Measurements from ENCODE around the gene SERPINB8. TPM values are rescaled to one million over a fixed set of nuclear protein-coding genes. Genes with fewer than 3 reads are reported as not detected.
A peak's percentile ranks its signal among the peaks of the same experiment; 100 is the strongest.

The SERPINB8 gene
- total RNA-seq, 2 experiments from 2014 or later, result 6.0 to 7.3 TPM

DNA sequence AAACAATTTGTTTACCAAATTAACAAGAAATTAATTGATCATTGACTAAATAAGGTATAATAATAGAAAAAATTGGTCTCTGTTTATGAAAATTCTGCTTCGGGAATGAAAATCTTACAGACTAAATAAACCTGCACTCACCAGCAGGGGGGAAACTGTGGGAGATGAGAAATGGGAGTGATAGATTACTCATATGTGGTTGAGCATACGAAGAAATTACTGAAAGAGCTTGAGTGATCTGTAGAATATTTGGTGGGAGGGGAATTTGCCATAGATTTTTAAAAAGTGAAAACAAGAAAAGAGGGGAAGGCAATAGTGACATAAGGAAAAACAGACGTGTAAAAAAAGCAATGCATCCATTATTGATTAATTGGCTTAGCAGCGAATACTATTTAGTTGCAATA lies 18.6 kb upstream of the SERPINB8 start:
- Mint-ChIP-seq H3K36me3 (no peaks in the 10 kb centered on the region), H3K9me3 (no peaks in the 10 kb centered on the region), H3K4me1 (peaks cover 15% of the 10 kb centered on the region), H3K27me3 (peaks cover 29% of the 10 kb centered on the region), H3K27ac (no peak overlapping the region), H3K4me3 (no peak overlapping the region)
- no peak for DNase-seq
- POLR2A ChIA-PET, result no interaction called here
- ATAC-seq (ENCODE audit: low read depth), result no peak

DNA sequence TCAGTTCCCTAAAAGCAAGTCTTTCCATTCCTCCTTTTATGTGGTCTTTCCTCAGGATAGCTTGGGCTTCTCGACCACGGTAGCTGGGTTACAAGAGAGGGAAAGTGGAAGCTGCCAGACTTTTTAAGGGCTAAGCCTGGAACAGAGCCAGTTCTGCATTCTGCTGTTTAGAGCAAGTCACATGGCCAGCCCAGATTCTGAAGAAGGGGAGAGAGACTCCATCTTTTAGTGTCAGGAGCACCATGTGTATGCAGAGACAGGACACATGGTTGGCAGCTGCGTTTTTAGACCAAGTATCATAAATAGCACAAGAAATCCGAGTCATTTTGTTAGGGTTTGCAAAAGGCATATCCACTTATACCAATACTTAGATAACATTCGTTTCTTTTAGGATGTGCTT lies 16.1 kb upstream of the SERPINB8 start:
- ATAC-seq (ENCODE audit: low read depth) (no peak), DNase-seq (no peak)
- Mint-ChIP-seq H3K36me3 (no peaks in the 10 kb centered on the region), H3K9me3 (no peaks in the 10 kb centered on the region), H3K27ac (no peak overlapping the region), H3K27me3 (peaks cover 30% of the 10 kb centered on the region), H3K4me1 (peaks cover 7% of the 10 kb centered on the region), H3K4me3 (no peak overlapping the region)
- POLR2A ChIA-PET, result no interaction called here

DNA sequence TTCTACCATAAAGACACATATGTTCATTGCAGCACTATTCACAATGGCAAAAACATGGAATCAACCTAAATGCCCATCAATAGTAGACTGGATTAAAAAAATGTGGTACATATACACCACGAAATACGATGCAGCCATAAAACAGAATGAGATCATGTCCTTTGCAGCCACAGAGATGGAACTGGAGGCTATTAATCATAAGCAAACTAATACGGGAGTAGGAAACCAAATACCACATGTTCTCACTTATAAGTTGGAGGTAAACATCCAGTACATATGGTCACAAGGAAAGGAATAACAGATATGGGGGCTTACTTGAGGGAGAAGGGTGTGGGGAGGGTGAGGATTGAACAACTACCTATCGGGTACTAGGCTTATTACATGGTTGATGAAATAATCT lies 13.1 kb upstream of the SERPINB8 start:
- no peak overlapping the region for H3K27ac Mint-ChIP-seq
- POLR2A ChIA-PET, result no interaction called here
- H3K36me3 Mint-ChIP-seq, result no peaks in the 10 kb centered on the region
- H3K4me1 Mint-ChIP-seq, result no peaks in the 10 kb centered on the region
- no peak overlapping the region for H3K4me3 Mint-ChIP-seq
- peaks cover 37% of the 10 kb centered on the region for H3K27me3 Mint-ChIP-seq
- ATAC-seq (ENCODE audit: low read depth) (no peak), DNase-seq (no peak)
- no peaks in the 10 kb centered on the region for H3K9me3 Mint-ChIP-seq

DNA sequence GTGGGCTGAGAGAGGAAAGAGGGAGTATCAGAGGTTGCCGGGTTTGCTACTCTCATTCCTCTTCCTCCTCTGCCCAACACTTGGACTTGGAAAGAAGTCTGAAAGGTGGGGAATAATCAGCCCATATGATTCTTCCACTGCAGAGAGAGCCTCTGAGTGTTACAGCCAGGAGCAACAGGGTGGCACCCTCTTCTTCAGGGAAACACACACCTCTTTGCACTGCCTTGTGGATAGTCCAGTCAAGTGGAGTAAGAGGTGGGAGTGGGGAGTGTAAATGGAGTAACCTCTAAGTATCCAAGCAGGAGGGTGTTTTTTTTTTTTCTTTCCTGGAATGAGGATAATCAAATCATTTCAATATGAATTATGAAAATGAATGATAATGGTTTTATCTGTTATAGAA lies 9.0 kb upstream of the SERPINB8 start:
- ATAC-seq (ENCODE audit: low read depth) (no peak), DNase-seq (no peak)
- Mint-ChIP-seq H3K4me3 (no peak overlapping the region), H3K9me3 (no peaks in the 10 kb centered on the region), H3K4me1 (no peaks in the 10 kb centered on the region), H3K27ac (no peak overlapping the region), H3K27me3 (peaks cover 29% of the 10 kb centered on the region), H3K36me3 (no peaks in the 10 kb centered on the region)
- POLR2A ChIA-PET, result no interaction called here

DNA sequence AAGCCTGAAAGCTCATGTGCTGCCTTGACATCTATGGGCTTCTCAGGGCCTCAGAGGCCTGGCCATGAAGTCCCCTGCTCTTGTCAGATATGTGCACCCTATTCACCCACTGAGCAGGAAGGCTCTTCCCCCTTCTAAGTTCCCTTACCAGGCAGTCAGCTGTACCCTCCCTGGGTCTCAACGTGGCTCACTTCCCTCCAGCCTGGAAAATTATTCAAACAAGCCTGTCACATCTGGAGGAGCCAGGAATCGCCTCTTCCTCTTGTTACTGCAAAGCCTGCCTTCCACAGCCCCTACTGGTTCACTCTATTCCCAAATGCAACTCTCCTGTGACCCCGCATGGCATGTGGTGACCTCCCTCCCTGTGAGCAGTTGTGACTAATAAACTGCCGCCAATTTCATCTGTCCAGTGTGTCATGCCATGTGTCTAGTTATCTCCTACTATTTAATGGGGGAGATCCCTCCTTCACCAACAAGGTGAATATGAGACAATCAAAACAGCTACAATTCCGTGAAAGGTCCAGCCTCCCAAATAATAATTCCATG lies 8.4 kb upstream of the SERPINB8 start:
- Mint-ChIP-seq H3K36me3 (no peaks in the 10 kb centered on the region), H3K9me3 (no peaks in the 10 kb centered on the region), H3K27me3 (peaks cover 23% of the 10 kb centered on the region), H3K4me3 (no peak overlapping the region), H3K4me1 (no peaks in the 10 kb centered on the region), H3K27ac (no peak overlapping the region)
- no peak for ATAC-seq (ENCODE audit: low read depth)
- no peak for DNase-seq
- POLR2A ChIA-PET, result no interaction called here

DNA sequence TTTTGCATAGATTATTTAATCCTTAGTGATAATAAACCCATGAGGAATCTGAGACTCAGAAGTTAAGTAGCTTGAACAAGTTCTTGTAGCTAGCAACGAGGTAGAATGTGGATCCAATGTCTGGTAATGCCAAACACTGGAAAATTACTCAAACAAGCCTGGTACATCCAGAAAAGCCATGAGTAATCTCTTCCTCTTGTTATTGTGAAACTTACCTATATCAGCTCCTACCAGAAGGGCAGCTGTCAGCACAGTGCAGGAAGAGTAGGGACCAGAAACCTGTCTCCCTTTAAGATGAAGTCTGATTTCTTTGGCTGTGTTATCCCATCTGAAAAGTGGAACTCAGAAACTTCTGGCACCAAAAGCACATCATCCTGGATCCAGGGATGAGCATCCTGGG lies 7.7 kb upstream of the SERPINB8 start:
- no peak for ATAC-seq (ENCODE audit: low read depth)
- no peaks in the 10 kb centered on the region for H3K9me3 Mint-ChIP-seq
- H3K4me3 Mint-ChIP-seq, result no peak overlapping the region
- peaks cover 18% of the 10 kb centered on the region for H3K27me3 Mint-ChIP-seq
- no peak for DNase-seq
- H3K27ac Mint-ChIP-seq, result no peak overlapping the region
- POLR2A ChIA-PET, result no interaction called here
- no peaks in the 10 kb centered on the region for H3K36me3 Mint-ChIP-seq
- H3K4me1 Mint-ChIP-seq, result no peaks in the 10 kb centered on the region

DNA sequence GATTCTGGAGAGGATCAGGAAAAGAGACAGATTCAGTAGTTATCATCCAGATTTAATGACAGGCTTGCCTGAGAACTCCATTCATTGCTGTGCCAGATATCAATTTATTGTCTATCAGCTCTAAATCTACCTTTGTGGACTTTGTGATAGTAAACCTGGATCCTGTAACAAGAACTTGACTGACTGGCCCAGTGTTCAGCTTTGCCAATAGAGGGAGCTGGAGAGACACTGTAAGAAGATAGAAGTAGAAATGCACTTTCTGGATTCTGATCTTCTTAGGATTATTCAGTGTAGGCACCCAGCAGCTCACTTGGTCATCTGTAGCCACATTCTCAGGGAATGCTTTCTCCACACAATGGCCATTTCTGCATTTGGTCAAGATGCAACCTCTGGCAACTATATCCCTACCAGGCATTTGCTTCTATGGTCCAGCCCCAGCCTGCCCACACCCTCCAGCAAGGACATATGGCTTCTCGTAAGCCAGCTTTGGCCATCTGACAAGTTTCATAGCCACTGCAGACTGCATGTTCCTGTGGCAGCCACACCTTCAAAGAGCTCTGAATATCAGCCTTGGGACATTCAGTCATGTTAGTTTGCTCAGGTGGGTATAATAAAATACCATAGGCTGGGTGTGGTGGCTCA lies 6.1 kb upstream of the SERPINB8 start:
- Mint-ChIP-seq H3K36me3 (no peaks in the 10 kb centered on the region), H3K4me1 (no peaks in the 10 kb centered on the region), H3K27me3 (peaks cover 10% of the 10 kb centered on the region), H3K27ac (no peak overlapping the region), H3K4me3 (no peak overlapping the region), H3K9me3 (no peaks in the 10 kb centered on the region)
- DNase-seq, result no peak
- ATAC-seq (ENCODE audit: low read depth), result peak; percentile 45
- POLR2A ChIA-PET, result no interaction called here

DNA sequence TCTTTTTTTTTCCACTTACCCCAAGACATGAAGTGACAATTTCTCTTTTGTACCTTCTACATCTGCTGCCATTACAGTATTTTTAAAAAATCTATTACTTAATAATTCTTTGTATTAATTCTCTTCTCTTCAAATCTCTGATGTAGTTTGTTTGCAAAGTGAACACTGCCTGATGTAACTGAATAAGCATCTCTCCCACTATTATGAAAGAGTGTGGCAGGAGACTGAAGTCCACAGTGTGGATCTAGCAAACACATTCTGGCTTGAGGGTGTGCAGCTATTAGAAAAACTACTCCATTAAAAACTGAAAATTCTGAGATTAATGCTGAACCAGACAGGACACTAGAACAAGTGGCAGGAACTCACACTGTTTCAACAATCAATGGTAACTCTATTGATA lies 5.0 kb upstream of the SERPINB8 start:
- Mint-ChIP-seq H3K27ac (no peak overlapping the region), H3K27me3 (peaks cover 5% of the 10 kb centered on the region), H3K4me3 (no peak overlapping the region), H3K4me1 (peaks cover 9% of the 10 kb centered on the region), H3K36me3 (no peaks in the 10 kb centered on the region), H3K9me3 (no peaks in the 10 kb centered on the region)
- ATAC-seq (ENCODE audit: low read depth) (no peak), DNase-seq (no peak)
- POLR2A ChIA-PET, result no interaction called here

DNA sequence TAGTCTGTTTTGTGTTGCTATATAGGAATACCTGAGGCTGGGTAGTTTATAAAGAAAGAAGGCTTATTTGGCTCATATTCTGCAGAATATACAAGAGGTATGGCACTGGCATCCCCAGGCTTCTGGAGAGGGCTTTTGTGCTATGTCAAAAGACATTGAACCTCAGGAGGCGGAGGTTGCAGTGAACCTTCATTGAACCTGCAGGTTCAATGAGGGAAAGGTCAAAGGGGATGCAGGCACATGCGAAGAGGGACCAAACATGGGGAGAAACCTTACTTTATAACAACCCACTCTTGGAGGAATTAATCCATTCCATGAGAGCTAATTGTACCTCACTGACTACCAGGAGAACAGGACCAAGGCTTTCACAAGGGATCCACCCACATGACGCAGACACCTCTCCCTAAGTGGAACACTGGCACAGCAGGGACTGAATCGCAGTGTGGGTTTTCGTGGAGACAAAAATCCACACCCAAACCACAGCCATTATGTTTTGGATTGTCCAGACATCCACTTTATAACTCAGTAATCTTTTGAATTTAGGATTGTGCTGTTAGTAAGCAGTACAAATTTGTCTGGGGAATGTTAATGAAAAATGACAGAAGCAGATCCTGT lies 4.1 kb upstream of the SERPINB8 start:
- POLR2A ChIA-PET, result no interaction called here
- Mint-ChIP-seq H3K27me3 (peaks cover 5% of the 10 kb centered on the region), H3K4me1 (peaks cover 11% of the 10 kb centered on the region), H3K4me3 (no peak overlapping the region), H3K27ac (no peak overlapping the region), H3K9me3 (no peaks in the 10 kb centered on the region), H3K36me3 (no peaks in the 10 kb centered on the region)
- DNase-seq (no peak), ATAC-seq (ENCODE audit: low read depth) (no peak)

DNA sequence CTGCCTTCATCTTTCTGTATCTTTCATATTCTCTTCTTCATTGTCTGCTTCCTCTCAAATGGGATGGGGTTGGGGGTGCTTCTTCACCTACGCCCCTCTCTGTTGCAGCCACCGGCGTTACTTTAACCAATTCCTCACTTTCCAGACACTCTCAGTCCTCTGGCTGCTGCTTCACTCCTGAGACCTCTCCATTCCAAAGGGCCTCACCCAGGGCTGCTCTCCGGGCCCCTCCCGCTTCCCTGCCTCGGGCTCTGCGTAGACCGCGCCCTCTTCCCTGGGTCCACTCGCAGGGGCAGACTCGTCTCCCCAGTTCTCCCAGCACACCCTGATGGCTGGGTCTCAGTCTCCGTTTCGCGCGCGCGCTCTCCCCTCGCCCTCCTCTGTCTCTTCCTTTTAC lies 926 bp downstream of the SERPINB8 start:
- peaks cover 25% of the 10 kb centered on the region for H3K4me1 Mint-ChIP-seq
- POLR2A ChIA-PET, result interaction anchor here (1.3 kb wide), 1 partner anchor 34 kb away, joined by 3 read pairs; no protein-coding TSS in a partner anchor
- no peaks in the 10 kb centered on the region for H3K9me3 Mint-ChIP-seq
- peak overlapping the region; percentile 93 for H3K4me3 Mint-ChIP-seq
- DNase-seq (no peak), ATAC-seq (ENCODE audit: low read depth) (no peak)
- H3K27me3 Mint-ChIP-seq, result no peaks in the 10 kb centered on the region
- H3K27ac Mint-ChIP-seq, result peak overlapping the region; percentile 96
- H3K36me3 Mint-ChIP-seq, result no peaks in the 10 kb centered on the region

DNA sequence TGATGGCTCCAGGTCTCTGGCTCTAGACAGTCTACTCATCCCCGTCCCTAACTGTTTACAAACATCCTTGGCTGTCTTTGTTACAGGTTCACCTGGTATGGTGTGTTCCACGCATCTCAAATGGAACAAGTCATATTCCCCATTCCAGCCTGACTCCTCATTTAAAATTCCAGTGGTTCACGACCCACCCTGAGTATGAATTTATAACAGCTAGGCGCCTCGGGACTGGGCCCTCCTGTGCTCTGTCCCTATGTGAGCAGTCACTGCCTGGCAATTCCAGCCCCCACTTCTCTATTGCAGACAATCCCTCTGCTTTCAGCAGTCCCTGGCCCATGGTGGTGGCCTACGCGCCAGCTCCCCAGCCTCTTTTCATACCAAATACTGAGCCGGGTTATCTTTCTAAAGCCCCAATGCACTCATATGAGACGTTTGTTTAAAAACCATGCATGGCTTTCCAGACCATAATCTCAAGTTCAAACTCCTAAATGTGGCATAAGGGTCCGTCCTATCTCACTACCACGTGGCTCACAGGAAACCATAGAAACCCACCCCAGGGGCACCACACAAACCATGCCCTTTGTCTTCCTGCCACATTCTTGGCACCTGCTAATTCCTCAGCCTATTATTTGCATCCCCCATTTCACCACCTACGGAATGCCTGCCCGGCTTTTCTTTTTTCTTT lies 1.6 kb downstream of the SERPINB8 start:
- H3K4me1 Mint-ChIP-seq, result peaks cover 25% of the 10 kb centered on the region
- no peak for ATAC-seq (ENCODE audit: low read depth)
- no peak for DNase-seq
- H3K27me3 Mint-ChIP-seq, result no peaks in the 10 kb centered on the region
- peak overlapping the region; percentile 93 for H3K4me3 Mint-ChIP-seq
- H3K36me3 Mint-ChIP-seq, result no peaks in the 10 kb centered on the region
- peak overlapping the region; percentile 96 for H3K27ac Mint-ChIP-seq
- POLR2A ChIA-PET, result no interaction called here
- H3K9me3 Mint-ChIP-seq, result no peaks in the 10 kb centered on the region

DNA sequence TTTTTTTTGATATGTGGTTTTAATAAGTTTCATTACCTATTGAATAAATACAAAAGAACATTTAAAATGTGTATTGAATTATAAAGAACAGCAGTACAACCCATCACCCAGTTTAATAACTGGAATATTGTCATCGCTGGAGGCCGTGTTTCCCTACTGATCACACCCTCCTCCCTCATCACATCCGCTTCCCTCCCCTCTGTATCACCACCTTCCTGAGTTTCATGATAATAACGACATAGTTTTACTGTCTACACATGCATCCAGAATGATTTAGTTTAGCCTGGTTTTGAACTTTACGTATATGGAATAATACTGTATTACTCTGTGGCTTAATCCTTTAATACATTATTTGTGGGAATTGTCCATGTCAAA lies 2.1 kb downstream of the SERPINB8 start:
- no peaks in the 10 kb centered on the region for H3K27me3 Mint-ChIP-seq
- no peak overlapping the region for H3K27ac Mint-ChIP-seq
- peak overlapping the region; percentile 93 for H3K4me3 Mint-ChIP-seq
- no peaks in the 10 kb centered on the region for H3K9me3 Mint-ChIP-seq
- POLR2A ChIA-PET, result no interaction called here
- ATAC-seq (ENCODE audit: low read depth) (no peak), DNase-seq (no peak)
- no peaks in the 10 kb centered on the region for H3K36me3 Mint-ChIP-seq
- H3K4me1 Mint-ChIP-seq, result peaks cover 25% of the 10 kb centered on the region

DNA sequence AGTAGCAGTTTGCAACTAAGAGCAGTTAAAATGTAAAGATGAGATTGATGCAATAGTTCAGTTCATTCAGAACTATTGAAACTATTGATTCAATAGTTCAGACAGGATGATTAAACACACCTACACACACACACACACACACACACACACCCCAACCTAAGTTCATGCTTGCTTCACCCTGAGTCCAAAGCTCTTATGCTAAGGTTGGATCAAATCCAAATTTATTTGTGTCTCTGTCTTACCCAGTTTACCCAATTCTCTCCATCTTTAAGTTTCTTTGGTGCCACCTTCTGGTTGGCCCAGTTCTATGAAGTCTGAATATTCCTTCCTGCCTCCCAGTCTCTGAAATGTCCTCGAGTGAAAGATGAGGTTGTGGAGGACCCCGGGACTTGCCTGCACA lies 5.1 kb downstream of the SERPINB8 start:
- H3K4me3 Mint-ChIP-seq, result no peak overlapping the region
- no peak for DNase-seq
- no peaks in the 10 kb centered on the region for H3K36me3 Mint-ChIP-seq
- no peak for ATAC-seq (ENCODE audit: low read depth)
- POLR2A ChIA-PET, result no interaction called here
- H3K9me3 Mint-ChIP-seq, result no peaks in the 10 kb centered on the region
- H3K27ac Mint-ChIP-seq, result no peak overlapping the region
- H3K27me3 Mint-ChIP-seq, result no peaks in the 10 kb centered on the region
- peaks cover 23% of the 10 kb centered on the region for H3K4me1 Mint-ChIP-seq

DNA sequence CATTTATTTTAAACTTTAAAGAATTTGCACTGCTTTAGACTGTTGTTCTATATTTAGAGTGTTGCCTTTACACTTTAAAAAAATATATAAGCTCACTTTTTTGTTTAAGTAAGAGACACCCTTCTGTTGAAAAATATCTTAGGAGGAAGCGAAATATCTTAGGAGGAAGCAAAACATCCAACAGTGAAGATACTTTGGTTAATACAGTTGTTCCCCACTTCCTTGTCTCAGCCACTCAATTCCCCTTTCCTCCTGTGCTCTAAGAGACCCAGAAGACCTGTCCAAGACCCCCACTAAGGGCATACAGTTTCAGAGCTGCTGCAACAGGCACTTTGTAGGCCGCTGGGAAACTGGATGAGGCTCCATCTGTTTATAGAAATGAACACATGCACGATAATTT lies 5.7 kb downstream of the SERPINB8 start:
- H3K27ac Mint-ChIP-seq, result no peak overlapping the region
- ATAC-seq (ENCODE audit: low read depth), result no peak
- no peak for DNase-seq
- no peak overlapping the region for H3K4me3 Mint-ChIP-seq
- no peaks in the 10 kb centered on the region for H3K9me3 Mint-ChIP-seq
- H3K36me3 Mint-ChIP-seq, result no peaks in the 10 kb centered on the region
- POLR2A ChIA-PET, result no interaction called here
- peaks cover 26% of the 10 kb centered on the region for H3K4me1 Mint-ChIP-seq
- no peaks in the 10 kb centered on the region for H3K27me3 Mint-ChIP-seq

Measured in activated naive CD8-positive, alpha-beta T cell treated with anti-CD3 and anti-CD28 coated beads, Interleukin-2, amount 10 ng/mL, durations not matched to agents 7 days and 5 days (primary cell).